Osteoblast (primary cell): Measurements from ENCODE around the gene DCC. TPM values are rescaled to one million over a fixed set of nuclear protein-coding genes. Genes with fewer than 3 reads are reported as not detected.

Experiments used
- DNase-seq: peaks from one replicate; pipeline ENCODE4 v3.0.0; 2011; ENCODE audit warnings: low spot score, mixed read lengths; ENCODE audit not compliant: insufficient read length; ENCODE audit errors: missing footprints
- H2AFZ ChIP-seq: 2 replicates; pipeline ENCODE4 v1.6.0; 2011; ENCODE audit warnings: mild to moderate bottlenecking, low read length
- H3K27ac ChIP-seq: 2 replicates; pipeline ENCODE4 v1.5.1; 2011; ENCODE audit warnings: mild to moderate bottlenecking, low read depth, low read length, moderate library complexity
- H3K27me3 ChIP-seq: 2 replicates; pipeline ENCODE4 v1.6.0; 2012; ENCODE audit warnings: mild to moderate bottlenecking, control low read depth, inconsistent platforms, low read length, moderate library complexity; ENCODE audit not compliant: insufficient read depth
- H3K36me3 ChIP-seq: 2 replicates; pipeline ENCODE4 v1.5.1; 2011; ENCODE audit warnings: mild to moderate bottlenecking, low read length, control low read depth, moderate library complexity; ENCODE audit not compliant: insufficient read depth
- H3K4me1 ChIP-seq: 2 replicates; pipeline ENCODE4 v1.5.1; 2011; ENCODE audit warnings: mild to moderate bottlenecking, low read length, control low read depth, moderate library complexity; ENCODE audit not compliant: insufficient read depth
- H3K4me2 ChIP-seq: 2 replicates; pipeline ENCODE4 v1.6.0; 2011; ENCODE audit warnings: mild to moderate bottlenecking, low read length; ENCODE audit not compliant: insufficient read depth
- H3K4me3 ChIP-seq: fragments of 200-600 bp; sonication (generic); 3 replicates; pipeline ENCODE4 v1.5.1; 2012; ENCODE audit warnings: mild to moderate bottlenecking, low read length, inconsistent platforms; ENCODE audit not compliant: insufficient read depth
- H3K79me2 ChIP-seq: 2 replicates; pipeline ENCODE4 v1.6.0; 2012; ENCODE audit warnings: mild to moderate bottlenecking, low read length, control low read depth, inconsistent platforms; ENCODE audit not compliant: insufficient read depth
- H3K9me3 ChIP-seq: 2 replicates; pipeline ENCODE4 v1.5.1; 2011; ENCODE audit warnings: low read depth, low read length, control low read depth
- H4K20me1 ChIP-seq: 2 replicates; pipeline ENCODE4 v1.6.0; 2012; ENCODE audit warnings: mild to moderate bottlenecking, low read length, control low read depth; ENCODE audit not compliant: insufficient read depth
- CTCF ChIP-seq: IDR thresholded peaks from 2 replicates; pipeline ENCODE4 v1.5.1; 2011; ENCODE audit warnings: mild to moderate bottlenecking, low read depth, low read length, moderate library complexity; ENCODE audit errors: extremely low read depth
- total RNA-seq: library from RNA; depleted of rRNA; stranded (reverse); fragments of >200 nt; gene quantifications from 2 replicates; pipeline ENCODE4 v1.2.3, GENCODE V29; 2012

DCC gene
- total RNA-seq, 1 donor = not detected

DNA sequence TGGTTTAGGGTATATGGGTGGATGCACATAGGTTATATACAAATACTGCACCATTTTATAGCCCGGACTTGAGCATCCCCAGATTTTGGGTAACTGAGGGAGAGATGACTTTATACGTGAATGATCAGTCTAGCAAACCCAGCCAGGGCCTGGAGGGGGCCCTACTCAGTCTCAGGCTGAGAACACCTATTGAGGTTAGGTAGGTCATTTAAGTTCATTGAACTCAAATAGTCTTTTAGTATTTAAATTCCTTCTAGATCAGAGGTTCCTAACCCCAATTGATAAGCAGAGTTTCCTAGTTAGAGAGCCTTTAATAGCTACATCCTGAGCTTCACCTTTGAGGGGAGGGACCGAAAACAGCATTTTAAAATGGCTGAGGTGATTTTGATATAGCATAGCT is 487.0 kb downstream of the DCC start:
- H2AFZ ChIP-seq = no peak overlapping the region
- H3K9me3 ChIP-seq = no peaks in the 10 kb centered on the region
- no peak for TF ChIP-seq CTCF
- no peak overlapping the region for H3K4me3 ChIP-seq
- H3K27ac ChIP-seq = no peak overlapping the region
- no peaks in the 10 kb centered on the region for H3K36me3 ChIP-seq
- no peak for DNase-seq
- no peak overlapping the region for H3K4me2 ChIP-seq
- H3K27me3 ChIP-seq = no peaks in the 10 kb centered on the region
- no peaks in the 10 kb centered on the region for H3K79me2 ChIP-seq
- no peaks in the 10 kb centered on the region for H4K20me1 ChIP-seq
- H3K4me1 ChIP-seq = no peaks in the 10 kb centered on the region

DNA sequence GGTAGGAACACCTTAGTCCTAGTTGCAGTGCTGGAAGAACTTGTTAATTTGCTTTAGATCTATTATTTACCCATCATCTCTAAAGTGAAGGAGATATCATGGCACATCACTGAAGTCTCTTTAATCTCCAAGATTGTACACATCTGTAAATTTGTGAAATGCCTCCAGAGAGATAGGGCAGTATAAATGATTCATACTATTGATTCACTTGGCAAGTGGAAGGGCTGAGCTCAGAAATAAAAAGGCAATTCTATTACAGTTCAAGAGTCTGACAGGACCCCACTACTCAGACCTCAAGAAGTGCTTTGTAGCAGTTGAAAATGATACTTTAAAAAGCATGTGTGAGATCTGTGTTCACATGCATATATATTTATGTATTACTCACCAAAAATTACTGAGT is 489.3 kb downstream of the DCC start:
- H3K9me3 ChIP-seq = no peaks in the 10 kb centered on the region
- TF ChIP-seq CTCF = no peak

GRCh38 chr18:52829876-52830405 is 489.9 kb downstream of the DCC start:
- H2AFZ ChIP-seq = no peak overlapping the region
- H3K4me3 ChIP-seq = no peak overlapping the region
- H3K4me1 ChIP-seq = no peaks in the 10 kb centered on the region
- no peak for DNase-seq
- H4K20me1 ChIP-seq = no peaks in the 10 kb centered on the region
- H3K36me3 ChIP-seq = no peaks in the 10 kb centered on the region
- H3K4me2 ChIP-seq = no peak overlapping the region
- no peaks in the 10 kb centered on the region for H3K9me3 ChIP-seq
- no peaks in the 10 kb centered on the region for H3K27me3 ChIP-seq
- no peak overlapping the region for H3K27ac ChIP-seq
- TF ChIP-seq CTCF = no peak
- H3K79me2 ChIP-seq = no peaks in the 10 kb centered on the region

More for the DNA sequence above, 489.3 kb downstream of the DCC start:
- H4K20me1 ChIP-seq = no peaks in the 10 kb centered on the region
- H3K4me2 ChIP-seq = no peak overlapping the region
- H3K27me3 ChIP-seq = no peaks in the 10 kb centered on the region
- no peak overlapping the region for H3K27ac ChIP-seq
- no peaks in the 10 kb centered on the region for H3K4me1 ChIP-seq
- no peak overlapping the region for H2AFZ ChIP-seq
- no peaks in the 10 kb centered on the region for H3K79me2 ChIP-seq
- no peak overlapping the region for H3K4me3 ChIP-seq
- H3K36me3 ChIP-seq = no peaks in the 10 kb centered on the region
- no peak for DNase-seq

DNA sequence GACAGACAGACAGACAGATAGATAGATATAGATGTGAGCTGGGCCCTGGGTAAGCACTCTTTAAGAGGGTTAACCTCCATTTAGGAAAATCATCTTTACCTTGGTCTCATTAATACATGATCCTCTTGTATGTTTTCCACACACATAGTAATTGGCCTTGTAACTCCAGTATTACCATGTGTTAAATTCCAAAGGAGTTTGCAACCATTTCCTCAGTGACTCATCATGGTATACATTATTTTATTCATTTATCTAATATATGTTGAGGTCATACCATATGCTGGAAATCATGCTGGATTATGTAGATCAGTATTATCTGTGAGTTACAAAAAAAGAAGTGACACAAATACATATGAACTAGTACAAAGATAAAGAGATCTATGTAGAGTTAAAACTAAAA is 504.3 kb downstream of the DCC start:
- Histone ChIP-seq H3K27ac (no peak overlapping the region), H3K36me3 (no peaks in the 10 kb centered on the region), H2AFZ (no peak overlapping the region), H3K4me1 (no peaks in the 10 kb centered on the region), H3K4me3 (no peak overlapping the region), H4K20me1 (no peaks in the 10 kb centered on the region), H3K9me3 (no peaks in the 10 kb centered on the region), H3K79me2 (no peaks in the 10 kb centered on the region), H3K4me2 (no peak overlapping the region), H3K27me3 (no peaks in the 10 kb centered on the region)
- no peak for DNase-seq
- no peak for TF ChIP-seq CTCF
